Renal cortex interstitium (tissue), 11 donors: Measurements from ENCODE around the gene AHSG. TPM values are rescaled to one million over a fixed set of nuclear protein-coding genes. Genes with fewer than 3 reads are reported as not detected.

Experiments used
- DNase-seq, 11 donors: peaks; one replicate each; pipeline ENCODE4 v3.0.0-alpha.2; 2013; ENCODE audit warnings: low read depth in 9 of 11, low spot score in 4 of 11; ENCODE audit errors: extremely low read depth in 1 of 11
- polyA plus RNA-seq, 3 donors: library from polyadenylated mRNA; unstranded; fragments of 120-200 nt; gene quantifications; one replicate each; pipeline ENCODE4 v1.2.1, GENCODE V29; 2013; ENCODE audit not compliant: insufficient read length in 3 of 3

AHSG gene
- polyA plus RNA-seq, 3 donors = 0.33 to 2.2 (median 0.50) TPM

GRCh38 chr3:186589856-186590579, 22.8 kb upstream of the AHSG start:
- DNase-seq = no peak

DNA sequence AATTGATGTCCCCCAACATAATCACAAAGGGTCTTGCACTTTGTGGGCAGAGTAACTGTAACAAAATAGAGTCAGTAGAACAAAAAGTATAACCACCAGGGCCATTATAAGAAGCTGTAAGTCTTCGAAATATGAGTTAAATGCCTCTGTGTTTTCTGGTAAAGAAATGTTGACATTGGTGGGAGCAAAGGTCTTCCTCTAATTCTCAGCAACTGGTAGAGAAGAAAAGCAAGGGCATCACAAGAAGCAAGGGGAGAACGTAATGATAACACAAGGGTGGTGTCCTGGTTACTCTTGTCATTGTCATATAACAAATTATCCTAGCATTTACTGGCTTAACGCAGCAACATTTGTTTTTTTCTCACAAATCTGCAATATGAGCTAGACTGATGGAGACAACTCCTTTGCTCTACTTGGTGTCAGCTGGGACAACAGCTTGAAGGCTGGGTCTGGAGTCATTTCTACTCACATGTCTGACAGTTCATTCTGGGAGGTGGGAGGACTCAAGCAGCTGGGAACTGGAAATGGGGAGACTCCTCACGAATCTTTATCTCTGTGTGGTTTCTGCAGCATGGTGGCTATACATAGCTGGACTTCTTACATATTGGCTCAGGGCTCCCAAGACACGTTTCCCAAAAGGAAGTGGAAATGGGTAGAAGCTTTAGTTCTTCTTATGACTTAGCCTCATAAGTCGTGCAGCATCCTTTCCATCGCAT, 22.1 kb upstream of the AHSG start:
- no peak for DNase-seq

DNA sequence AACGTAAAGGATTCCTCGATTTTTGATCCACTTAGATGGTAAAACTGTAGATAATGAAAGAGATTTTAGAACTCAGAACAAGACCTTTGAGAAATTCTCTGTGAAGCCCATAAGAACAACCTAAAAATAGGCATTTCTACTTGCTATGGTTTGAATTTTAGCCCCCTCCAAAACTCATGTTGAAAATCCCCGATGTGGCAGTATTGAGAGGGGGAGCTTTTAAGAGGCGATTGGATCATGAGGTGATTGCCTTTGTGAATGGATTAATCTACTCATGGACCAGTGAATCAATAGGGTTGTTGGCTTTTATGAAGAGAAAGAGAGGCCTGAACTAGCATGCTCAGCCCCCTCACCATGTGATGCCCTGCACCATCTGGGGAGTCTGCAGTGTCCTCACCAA, 20.2 kb upstream of the AHSG start:
- DNase-seq = no peak

GRCh38 chr3:186593862-186594261, 19.0 kb upstream of the AHSG start:
- no peak for DNase-seq

- no peak for DNase-seq
Measured at GRCh38 chr3:186594591-186595113, 18.2 kb upstream of the AHSG start.

GRCh38 chr3:186596568-186597287, 16.1 kb upstream of the AHSG start:
- DNase-seq = peak in 4 of 11 donors; percentile 6 to 32 (median 22)

- no peak for DNase-seq
Measured at GRCh38 chr3:186598108-186598784, 14.6 kb upstream of the AHSG start.

GRCh38 chr3:186598794-186599141, 14.1 kb upstream of the AHSG start:
- no peak for DNase-seq

- DNase-seq = no peak
Measured at GRCh38 chr3:186599142-186599784, 13.6 kb upstream of the AHSG start.

GRCh38 chr3:186599785-186600166, 13.1 kb upstream of the AHSG start:
- no peak for DNase-seq

DNA sequence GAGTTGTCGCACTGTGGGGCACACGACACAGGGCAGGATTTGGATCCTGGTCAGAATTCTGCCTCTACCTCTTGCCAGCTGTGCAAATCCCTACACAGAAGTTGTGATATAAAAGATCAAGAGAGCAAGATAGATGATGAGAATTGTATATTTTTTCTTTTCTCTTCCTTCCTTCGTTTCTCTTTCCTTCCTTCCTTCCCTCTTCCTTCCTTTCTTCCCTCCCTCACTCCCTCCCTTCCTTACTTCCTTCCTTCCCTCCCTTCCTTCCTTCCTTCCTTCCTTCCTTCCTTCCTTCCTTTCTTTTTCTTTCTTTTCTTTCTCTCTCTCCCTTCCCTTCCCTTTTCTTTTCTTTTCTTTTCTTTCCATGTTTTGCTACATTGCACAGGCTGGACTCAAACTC, 12.0 kb upstream of the AHSG start:
- DNase-seq = no peak

- no peak for DNase-seq
Measured at GRCh38 chr3:186603159-186603558, 9.7 kb upstream of the AHSG start.

DNA sequence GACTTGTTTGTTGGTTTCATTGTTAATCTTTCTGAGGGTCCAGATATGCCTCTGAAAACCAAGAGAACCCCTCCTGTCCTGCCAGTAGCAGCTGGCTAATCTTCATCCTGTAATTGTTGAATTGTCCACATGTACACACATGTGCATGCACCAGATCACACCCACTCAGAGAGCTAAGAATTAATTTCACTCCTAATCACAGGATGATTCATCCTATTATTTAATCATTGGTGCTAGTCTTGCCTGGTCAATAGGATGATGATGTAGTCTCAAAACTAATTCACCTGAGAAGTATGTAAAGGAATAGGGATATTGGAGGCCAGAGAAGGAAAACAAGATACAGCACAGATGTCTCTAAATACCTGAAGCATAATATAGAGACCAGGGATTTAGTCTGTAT, 7.8 kb upstream of the AHSG start:
- DNase-seq = no peak

DNA sequence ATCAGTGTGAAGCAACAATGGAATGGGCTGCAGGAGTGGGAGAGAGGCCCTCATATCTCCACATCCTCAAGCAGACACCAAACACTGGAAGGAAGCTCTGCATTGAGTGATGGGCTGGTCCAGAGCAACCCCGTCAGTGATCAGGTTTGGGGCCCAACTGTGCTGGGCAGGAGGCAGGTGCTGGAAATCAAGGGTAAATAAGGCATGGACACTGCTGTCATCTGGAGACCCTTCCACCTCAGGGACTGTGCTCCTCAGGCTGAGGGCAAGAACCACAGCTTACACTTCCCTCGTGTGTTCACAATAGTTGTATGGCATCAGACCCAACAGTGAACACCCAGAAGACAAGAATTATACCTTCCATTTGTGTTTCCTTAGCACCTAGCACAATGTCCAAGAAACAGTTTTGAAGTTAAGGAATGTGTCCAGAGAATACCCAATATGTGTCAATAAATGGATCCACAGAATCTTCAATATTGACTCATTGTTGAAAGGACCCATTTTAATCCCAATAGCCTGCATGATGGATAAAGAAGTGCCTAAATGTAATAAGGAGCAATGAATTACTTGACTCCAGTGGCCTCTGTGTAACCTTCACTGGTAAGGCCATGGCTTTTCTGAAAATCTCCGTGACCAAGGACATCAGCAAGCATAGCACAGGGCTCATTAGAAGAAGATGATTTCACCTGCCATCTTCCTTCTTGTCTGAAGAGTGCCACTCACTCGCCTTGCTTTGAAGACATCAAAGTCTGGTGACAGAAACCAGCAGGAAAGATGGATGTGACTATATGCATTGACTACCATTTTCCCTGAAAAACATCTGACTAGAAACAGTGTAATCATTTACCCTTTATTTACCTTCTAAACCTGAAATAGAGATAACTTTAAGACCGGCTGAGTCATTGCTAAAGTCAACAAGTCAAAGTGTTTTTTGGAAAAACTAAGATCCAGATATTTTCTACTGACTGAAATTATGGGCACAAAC, 7.0 kb upstream of the AHSG start:
- DNase-seq = no peak

- DNase-seq = no peak
Measured at GRCh38 chr3:186608624-186609215, 4.1 kb upstream of the AHSG start.

DNA sequence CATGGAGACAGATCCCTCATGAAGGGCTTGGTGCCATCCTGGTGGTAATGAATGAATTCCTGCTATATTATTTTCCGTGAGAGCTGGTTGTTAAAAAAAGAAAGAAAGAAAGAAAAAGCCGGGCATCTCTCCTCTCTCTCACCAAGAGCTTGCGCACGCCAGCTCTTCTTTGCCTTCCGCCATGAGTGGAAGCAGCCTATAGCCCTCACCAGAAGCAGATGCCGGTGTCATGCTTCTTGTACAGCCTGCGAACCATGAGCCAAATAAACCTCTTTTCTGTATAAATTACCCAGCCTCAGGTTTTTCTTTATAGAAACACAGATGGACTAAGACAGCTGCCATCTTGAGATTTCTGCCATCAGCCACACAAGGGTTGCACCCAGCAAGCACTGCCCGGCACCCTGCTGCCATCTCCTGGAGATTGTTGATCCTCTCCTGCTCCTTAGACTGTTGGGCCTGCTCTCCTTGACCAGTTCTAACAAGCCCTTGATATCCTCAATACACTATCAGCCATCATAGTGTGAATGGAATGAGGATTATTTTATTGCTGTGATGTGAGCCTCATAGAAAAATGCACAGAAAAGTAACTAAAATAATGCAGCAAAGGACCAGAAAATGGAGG, 3.5 kb upstream of the AHSG start:
- DNase-seq = no peak

GRCh38 chr3:186612065-186612464, 795 bp upstream of the AHSG start:
- DNase-seq = no peak
